Tongue (tissue), 2 donors: ENCODE results near the gene PTMS. TPM values are rescaled to one million over a fixed set of nuclear protein-coding genes. Genes with fewer than 3 reads are reported as not detected.
A peak's percentile ranks its signal among the peaks of the same experiment; 100 is the strongest.
"Not testable (repeated sequence)": the region's sequence is repeated elsewhere in the genome, so short reads cannot be mapped to it uniquely, and the experiment has no call there.

Source experiments
- DNase-seq: peaks from one replicate; pipeline ENCODE4 v3.0.0-alpha.2; 2015
- total RNA-seq: library from RNA; depleted of rRNA; stranded (reverse); fragments of >200 nt; gene quantifications from one replicate; pipeline ENCODE4 v1.2.3, GENCODE V29; 2014

The PTMS gene, protein sequence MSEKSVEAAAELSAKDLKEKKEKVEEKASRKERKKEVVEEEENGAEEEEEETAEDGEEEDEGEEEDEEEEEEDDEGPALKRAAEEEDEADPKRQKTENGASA
- total RNA-seq: 102 TPM

DNA sequence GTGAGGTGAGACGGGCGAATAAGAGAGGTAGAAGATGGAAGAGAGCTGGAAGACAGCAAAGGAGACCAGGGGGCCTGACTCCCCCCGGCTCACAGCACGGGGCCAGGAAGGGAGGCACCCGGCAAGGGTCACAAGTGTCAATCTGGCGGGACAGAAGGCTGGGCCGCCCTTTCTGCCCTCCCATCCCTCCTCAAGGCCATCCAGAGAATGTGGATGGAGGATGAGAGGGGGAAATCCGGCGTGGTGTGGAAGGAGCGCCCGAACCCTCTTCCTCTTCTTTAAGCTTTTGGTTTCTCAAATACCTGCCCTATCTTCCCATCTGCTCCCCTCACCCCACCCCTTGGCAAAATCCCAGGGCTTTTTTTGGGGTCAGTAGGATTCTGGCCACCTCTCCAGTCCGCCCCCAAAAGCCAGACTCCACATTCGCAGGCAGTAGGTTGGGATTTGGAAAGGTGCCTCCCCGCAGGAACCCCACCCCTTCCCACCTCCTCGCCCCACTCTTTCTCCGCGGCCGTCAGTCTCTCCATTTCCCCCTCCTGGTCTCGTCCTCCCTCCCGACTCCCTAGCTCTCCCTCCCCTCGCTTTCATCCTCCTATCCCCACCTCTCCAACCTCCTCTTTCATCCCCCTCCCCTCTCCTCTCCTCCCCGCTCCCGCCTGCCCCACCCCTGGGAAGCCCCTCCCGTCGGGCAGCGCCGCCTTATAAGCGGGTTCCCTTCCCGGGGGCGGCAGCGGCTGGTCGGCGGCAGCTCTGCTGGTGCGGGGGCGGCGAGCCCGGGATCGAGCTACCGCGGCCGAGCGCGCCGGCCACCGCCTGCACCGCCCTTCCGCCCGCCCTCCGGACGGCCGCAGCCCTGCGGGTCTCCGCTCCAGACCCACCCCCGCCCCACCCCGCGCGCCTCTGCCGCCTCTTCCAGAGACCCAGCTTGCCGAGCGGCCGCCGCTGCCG, at the start of gene PTMS:
Gene PTMS, plus strand, starts transcription at position 730 of the 948 bp plus-strand sequence. CDS start 343 bp downstream, outside the sequence.
- peak; percentile 96 for DNase-seq

DNA sequence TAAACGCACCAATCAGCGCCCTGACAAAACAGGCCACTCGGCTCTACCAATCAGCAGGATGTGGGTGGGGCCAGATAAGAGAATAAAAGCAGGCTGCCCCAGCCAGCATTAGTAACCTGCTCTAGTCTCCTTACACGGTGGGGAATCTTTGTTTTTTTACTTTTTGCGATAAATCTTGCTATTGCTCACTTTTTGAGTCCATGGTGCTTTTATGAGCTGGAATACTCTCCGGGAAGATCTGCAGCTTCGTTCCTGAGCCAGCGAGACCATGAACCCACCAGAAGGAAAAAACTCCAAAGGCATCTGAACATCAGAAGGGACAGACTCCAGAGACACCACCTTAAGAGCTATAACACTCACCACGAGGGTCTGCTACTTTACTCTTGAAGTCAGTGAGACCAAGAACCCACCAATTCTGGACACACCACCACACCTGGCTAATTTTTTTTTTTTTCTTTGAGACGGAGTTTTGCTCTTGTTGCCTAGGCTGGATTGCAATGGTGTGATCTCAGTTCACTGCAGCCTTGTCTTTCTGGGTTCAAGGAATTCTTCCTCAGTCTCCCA, 49.2 kb upstream of the PTMS start:
- no peak for DNase-seq

DNA sequence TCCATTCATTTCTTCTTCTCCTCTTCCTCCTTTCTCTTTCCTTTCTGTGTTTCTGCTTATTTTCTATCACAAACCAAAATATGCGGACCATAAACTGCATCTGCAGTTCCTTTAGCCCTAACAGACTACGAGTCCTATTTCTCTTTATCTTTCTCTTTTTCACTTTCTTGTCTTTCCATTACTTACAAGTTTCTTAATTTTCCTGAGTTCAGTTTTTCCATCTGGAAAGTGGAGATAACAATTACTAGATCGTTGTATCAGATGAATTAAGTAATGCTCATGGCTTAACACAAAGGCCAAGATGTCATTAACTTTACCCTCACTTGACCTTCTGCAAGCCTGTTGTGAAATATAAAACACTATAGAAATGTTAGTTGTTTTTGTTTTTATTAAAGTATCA, 43.3 kb upstream of the PTMS start:
- no peak for DNase-seq

DNA sequence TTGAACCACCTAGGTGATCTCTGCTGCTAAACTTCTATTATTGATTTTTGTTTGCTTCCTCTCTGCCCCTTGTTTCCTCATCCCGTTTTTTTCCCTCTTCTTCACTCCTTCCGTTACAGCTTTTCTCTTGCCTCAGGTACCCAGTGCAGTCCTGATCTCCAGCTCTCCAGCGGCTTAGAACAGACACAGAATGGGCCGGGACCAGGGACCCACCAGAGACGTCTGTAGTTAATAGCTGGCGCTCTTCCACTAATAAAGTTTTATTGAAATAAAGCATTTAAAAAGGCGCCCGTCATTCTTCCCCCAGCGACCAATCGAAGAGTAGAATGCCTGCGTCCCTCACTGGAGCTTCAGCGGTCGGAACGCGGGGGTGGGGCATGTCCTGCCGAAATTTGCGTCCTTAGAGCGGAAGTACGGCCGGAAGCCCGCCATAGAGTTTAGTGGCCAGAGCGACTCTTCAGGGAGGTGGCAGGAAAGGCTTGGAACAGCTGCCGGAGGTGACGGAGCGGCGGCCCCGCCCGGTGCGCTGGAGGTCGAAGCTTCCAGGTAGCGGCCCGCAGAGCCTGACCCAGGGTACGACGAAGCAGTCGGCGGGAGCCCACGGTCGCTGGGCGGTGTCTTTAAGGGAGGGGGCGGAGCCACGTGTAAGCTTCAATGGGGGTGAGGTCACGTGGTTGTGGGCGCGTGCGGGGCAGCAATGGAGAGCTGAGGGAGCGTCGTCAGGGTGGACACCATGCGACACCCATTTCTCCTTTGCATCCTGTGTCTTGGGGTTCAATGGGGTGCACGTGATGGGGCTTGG, 42.4 kb upstream of the PTMS start, which contains the start of gene COPS7A:
Gene COPS7A, plus strand, starts transcription at position 440 of the 802 bp plus-strand sequence. CDS start 611 bp downstream, outside the sequence.
- peak; percentile 99 for DNase-seq

DNA sequence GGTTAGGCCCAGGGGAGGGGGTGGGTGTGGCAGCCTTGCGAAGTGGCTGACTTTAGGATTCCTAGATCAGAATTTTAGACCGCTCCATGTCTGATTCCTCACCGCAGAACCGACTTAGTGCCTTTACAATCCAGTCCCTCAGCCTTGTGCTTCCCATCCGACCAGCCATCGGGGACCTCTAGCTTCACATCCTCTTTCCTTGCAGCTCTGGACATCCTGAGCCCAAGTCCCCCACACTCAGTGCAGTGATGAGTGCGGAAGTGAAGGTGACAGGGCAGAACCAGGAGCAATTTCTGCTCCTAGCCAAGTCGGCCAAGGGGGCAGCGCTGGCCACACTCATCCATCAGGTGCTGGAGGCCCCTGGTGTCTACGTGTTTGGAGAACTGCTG, 41.8 kb upstream of the PTMS start:
- DNase-seq: no peak

DNA sequence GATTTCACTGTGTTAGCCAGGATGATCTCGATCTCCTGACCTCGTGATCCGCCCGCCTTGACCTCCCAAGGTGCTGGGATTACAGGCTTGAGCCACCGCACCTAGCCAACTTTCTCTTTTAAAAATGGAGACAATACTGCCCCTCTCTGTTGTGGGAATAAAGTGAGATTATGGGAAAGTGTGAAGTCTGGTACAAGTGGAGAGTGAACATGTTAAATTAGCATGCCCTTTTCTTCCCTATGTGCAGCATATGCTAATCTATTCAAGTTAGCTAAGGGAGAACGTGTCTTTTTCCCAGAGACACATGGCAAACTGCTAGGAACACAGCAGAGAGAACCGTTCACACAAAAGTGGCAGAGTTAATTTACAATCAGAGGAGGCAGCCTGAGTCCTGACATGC, 40.8 kb upstream of the PTMS start:
- no peak for DNase-seq

DNA sequence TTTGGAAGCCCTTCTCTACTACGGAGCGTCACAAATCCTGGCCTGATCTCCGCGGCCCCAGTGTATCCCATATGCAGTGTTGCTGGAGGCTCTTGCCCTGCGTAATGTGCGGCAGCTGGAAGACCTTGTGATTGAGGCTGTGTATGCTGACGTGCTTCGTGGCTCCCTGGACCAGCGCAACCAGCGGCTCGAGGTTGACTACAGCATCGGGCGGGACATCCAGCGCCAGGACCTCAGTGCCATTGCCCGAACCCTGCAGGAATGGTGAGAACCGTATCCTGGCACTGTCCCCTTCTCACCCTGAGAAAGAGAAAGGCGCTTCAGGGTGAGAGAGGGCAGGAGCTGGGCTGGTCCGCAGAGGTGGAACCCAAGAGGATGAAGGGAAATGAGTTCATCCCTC, 37.0 kb upstream of the PTMS start:
- DNase-seq: no peak

DNA sequence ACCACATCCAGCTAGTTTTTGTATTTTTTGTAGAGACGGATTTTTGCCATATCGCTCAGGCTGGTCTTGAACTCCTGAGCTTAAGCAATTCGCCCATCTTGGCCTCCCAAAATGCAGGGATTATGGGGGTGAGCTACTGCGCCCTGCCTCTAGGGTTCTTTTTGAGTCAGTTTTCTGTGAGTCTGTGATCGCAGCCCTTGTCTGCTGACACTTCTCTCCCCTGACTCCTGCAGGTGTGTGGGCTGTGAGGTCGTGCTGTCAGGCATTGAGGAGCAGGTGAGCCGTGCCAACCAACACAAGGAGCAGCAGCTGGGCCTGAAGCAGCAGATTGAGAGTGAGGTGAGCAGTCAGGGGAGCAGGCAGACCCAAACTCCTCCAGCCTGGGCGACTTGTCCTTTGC, 36.0 kb upstream of the PTMS start:
- DNase-seq: no peak

DNA sequence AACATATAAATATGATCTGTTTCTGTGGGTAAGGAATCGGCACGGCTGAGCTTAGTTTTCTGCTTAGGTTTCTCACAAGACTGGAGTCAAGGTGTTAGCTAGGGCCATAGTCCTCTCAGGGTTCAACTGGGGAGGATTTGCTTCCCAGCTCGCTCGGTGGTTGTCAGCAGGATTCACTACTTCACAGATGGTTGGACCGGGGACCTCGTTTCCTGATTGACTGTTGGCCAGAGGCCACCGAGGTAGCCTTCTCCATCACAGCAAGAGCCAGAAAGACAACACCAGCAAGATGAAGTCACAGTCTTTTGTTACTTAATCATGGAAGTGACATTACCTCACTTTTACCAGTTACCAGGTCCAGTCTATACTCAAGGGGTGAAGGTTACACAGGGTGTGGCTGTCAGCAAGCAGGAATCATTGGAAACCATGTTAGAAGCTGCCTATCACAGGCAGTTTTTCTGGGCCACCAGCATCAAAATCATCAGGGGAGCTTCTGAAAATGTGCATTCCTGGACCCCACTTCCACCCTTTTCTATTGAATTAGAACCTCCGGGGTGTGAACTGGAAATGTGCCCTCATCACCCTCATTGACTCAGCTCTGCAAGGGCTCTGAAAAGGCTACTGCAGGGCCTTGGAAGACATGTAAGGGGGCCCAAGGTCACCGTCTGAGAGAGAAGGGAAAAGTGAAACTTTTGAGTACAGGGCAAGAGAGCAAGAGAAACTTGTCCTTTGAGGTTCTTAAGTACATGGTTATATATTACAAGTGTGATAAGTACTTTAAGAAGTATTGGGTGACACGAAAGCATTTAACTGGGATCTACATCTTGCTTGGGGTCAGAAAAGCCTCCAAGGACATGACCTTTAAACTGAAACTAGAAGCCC, 31.4 kb upstream of the PTMS start:
- no peak for DNase-seq

DNA sequence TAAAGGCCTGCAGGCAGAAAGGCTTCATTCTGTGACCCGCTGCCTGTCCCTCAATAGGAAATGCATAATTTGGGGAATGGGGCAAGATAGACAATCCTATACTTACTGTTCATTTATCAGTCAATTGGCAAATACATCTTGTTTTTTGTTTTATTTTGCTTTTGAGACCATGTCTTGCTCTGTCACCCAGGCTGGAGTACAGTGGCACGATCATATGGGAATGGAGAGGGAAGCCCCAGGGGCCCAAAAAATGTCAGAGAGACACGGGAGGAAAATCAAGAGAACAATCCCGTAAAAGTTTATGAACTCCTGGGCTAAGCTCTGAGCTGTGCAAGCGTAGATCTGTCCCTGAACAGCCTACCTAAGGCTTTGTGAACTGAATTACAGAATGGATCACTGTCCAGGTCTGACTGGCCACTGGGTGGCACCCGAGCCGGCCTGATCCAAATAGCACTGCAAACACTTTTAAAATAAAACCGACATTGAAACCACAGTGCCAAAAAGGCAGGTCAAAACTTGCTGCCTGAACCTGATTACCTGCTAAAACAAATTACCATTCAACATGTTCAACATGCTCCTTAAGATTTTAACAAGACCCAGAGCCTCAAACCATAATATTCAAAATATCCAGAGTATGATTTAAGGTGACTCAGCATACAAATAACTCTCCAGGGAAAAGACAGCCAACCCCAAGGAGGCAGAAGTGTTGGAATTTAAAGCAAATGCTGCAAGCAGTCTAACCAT, 30.5 kb upstream of the PTMS start:
- peak; percentile 78 for DNase-seq

DNA sequence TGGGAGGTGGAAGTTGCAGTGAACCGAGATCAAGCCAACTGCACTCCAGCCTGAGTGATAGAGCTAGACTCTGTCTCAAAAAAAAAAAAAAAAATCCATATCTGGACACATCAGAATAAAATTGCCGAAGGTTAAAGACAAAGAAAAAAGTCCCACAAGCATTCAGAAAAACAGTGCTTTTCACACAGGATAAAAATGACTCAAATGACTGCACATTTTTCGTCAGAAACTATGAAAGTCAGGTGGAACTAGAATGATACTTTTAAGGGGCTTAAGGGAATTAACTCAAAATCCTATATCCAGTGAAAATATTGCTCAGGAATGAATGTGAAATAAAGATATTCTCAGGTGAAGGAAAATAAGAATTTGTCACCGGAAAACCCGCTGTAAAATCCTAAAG, 29.4 kb upstream of the PTMS start:
- no peak for DNase-seq

DNA sequence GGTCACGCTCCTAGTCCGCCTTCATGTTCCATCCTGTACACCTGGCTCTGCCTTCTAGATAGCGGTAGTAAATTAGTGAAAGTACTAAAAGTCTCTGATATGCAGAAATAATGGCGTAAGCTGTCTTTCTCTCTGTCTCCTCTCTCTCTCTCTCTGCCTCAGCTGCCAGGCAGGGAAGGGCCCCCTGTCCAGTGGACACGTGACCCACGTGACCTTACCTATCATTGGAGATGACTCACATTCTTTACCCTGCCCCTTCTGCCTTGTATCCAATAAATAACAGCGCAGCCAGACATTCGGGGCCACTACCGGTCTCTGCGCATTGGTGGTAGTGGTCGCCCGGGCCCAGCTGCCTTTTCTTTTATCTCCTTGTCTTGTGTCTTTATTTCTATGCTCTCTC, 24.1 kb upstream of the PTMS start:
- DNase-seq: not testable (repeated sequence)

DNA sequence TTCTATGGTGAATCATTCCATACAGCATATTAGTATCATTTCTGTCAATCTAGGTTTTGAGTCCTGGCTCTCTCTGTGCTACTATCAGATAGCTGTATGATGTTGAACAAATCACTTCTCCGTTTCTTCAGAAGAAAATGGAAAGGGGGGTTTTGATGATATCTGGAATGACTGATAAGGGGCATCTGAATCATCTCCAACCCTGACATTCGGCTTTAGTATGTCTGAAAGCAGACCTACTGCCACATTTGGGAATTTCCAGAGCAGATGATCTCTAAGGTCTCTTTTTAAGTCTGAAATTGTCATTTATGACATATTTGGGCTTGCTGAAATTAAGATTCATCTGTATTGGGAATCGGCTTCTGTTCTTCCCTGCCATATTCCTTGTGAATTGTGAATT, 23.3 kb upstream of the PTMS start:
- DNase-seq: no peak

DNA sequence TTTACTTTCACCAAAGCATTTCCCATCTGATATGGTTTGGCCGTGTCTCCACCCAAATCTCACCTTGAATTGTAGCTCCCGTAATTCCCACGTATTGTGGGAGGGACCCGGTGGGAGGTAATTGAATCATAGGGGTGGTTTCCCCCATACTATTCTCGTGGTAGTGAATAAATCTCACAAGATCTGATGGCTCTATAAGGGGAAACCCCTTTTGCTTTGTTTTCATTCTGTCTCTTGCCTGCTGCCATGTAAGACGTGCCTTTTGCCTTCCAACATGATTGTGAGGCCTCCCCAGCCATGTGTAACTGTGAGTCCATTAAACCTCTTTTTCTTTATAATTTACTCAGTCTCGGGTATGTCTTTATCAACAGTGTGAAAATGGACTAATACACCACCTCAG, 22.9 kb upstream of the PTMS start:
- not testable (repeated sequence) for DNase-seq

DNA sequence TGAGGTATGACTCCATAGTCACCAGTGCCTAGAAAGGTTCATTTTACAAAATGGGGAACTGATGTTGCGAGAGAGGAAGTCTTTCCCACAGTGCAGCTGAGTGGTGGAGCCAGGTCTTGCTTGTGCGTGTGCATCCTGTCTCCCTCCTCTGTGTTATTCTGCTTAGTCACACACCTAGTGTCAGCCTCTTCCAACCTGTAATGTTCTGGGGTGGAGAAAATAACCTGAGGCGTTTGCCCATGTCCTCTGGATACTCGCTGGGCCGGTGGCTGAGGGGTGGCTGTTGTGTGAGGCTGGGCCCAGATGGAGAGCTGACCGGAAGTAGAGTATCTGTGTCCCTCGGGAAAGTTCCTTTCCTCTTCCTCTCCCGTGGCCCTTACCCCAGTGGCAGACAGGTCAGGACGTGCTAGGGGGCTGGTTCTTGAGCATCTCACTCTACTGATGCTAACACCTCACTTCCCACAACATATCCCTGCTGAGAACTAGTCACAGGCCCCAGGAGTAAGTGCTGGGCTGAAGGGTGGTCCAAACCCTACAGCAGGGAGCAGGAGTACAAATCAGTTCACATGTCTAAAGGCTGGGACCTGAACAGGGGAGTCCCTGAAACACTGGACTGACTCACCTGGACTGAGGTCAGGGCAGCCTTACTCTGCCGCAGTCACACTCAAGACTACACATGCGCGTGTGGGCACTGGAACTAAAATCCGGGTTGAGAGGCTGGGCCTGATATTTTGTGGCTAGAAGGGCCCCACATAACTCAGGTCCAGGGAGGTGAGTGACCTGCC, 20.2 kb upstream of the PTMS start:
- no peak for DNase-seq

DNA sequence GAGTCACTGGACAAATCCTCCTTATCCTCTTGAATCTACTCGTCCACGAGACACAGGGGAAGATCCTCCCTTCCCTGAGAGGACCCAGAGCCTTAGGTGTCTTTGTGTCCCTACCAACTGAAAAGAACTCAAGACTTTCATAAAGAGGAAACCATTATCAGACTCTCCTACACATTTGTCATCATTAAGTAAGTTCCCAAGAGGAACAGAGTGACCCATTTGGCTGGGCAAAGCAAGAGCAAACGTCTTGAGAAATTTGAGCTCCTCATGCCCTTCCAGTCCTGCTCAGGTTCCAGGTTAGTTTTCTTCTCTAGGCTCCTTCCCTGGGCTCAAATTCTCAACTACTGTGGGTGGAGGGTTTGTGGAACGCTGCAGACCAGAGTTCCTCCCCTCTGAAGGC, 18.9 kb upstream of the PTMS start:
- DNase-seq: no peak

DNA sequence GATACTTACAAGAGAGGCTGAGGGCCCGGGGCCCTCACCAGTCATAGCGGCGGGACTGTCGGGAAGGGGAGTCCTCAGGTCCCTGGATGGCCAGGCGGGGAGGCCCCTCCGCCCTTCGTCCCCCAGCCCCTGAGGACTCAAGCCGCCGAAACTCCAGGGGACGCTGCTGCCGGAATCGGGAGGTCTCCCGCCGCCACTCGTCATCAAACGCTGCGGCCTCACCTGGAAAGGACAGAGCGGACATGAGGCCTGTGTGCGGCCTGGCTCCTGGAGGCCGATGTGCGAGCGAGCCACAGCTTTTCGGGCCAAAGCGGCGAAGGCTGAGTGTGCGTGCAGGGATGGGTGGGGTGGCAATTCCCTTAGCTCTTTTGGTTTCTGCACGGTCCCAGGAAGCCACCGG, 17.4 kb upstream of the PTMS start:
- no peak for DNase-seq

DNA sequence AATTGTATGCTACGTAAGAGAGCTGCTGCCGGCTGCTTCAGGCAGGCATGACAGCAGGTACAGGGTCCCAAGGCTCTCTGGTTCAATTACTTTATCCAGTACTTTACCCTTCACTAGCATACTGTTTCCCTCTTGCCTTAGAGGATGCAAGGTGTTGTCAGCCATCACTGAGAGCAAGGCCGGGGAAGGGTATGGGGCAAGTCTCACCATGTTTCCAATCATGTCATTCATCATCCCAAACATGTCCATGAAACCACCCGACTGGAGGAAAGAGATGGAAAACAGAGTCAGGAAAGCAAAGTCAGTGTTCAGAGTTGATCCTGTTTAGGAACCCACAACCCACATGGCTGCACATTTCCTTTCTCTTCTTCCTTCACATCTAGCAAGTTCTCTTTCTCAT, 15.7 kb upstream of the PTMS start:
- DNase-seq: no peak

DNA sequence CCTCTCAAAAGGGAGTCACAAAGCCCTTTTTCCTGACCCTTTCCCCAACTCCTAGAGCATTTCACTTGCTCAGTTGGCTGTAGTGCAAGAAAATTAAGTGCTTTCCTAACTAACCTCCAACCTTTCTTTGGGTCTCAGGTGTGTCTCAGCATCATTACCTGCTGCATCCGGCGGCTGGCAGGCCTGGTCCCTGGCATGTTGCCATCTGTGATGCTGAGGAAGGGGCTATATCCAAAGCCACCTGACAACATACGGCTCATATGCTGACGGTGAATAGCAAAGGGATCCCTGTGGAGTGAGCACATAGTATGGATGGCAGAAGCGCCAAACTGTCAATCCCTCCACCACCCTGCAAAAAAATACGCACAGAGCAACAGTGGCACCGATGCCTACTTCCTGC, 14.4 kb upstream of the PTMS start:
- no peak for DNase-seq
